ENCODE data around the gene PDIA2. TPM values are rescaled to one million over a fixed set of nuclear protein-coding genes. Genes with fewer than 3 reads are reported as not detected.

Gene PDIA2
- total RNA-seq, 1 experiment from 2014 or later = not detected

GRCh38 chr16:249431-249830 lies 33.5 kb upstream of the PDIA2 start:
- Histone ChIP-seq H3K9me3 (ENCODE audit: low read depth, low read length, poor library complexity, severe bottlenecking) (no peaks in the 10 kb centered on the region), H3K4me1 (ENCODE audit: insufficient read depth, low read length, poor library complexity, severe bottlenecking) (no peaks in the 10 kb centered on the region), H3K4me3 (ENCODE audit: low read depth, low read length, poor library complexity, severe bottlenecking) (no peak overlapping the region), H3K36me3 (ENCODE audit: insufficient read depth, low read length, poor library complexity, severe bottlenecking) (peaks cover 3% of the 10 kb centered on the region), H3K27me3 (replicated peaks; ENCODE audit: insufficient read depth, low read depth, low read length, poor library complexity) (no peaks in the 10 kb centered on the region), H3K27ac (ENCODE audit: low read depth, low read length, poor library complexity, severe bottlenecking) (no peak overlapping the region)
- ChIA-PET CTCF (no interaction called here), POLR2A (ENCODE audit: low non-redundant PET) (no interaction called here)
- DNase-seq (ENCODE audit: low spot score) = no peak
- no peak for TF ChIP-seq CTCF (conservative IDR thresholded peaks at IDR 0.05; ENCODE audit: low read depth, low read length)
- no peak for TF ChIP-seq EZH2 (IDR thresholded peaks at IDR 0.05; ENCODE audit: borderline replicate concordance, low read depth, low read length, poor library complexity, severe bottlenecking)
- no TSS peak for BruUV-seq (replicated peaks)
- intact Hi-C loops (cut with micrococcal nuclease; ENCODE audit: unreplicated experiment) = no loop called here

- BruUV-seq (replicated peaks) = no TSS peak
- ChIA-PET CTCF (interaction anchor here (0.6 kb wide), 1 partner anchor 140 kb away, joined by 9 read pairs; no protein-coding TSS in a partner anchor), POLR2A (ENCODE audit: low non-redundant PET) (interaction anchor here (0.7 kb wide), 1 partner anchor 438 kb away, joined by 3 read pairs; the partner anchor contains the start of gene WDR24)
- Histone ChIP-seq H3K27ac (ENCODE audit: low read depth, low read length, poor library complexity, severe bottlenecking) (no peak overlapping the region), H3K9me3 (ENCODE audit: low read depth, low read length, poor library complexity, severe bottlenecking) (no peaks in the 10 kb centered on the region), H3K27me3 (replicated peaks; ENCODE audit: insufficient read depth, low read depth, low read length, poor library complexity) (no peaks in the 10 kb centered on the region), H3K4me3 (ENCODE audit: low read depth, low read length, poor library complexity, severe bottlenecking) (no peak overlapping the region), H3K4me1 (ENCODE audit: insufficient read depth, low read length, poor library complexity, severe bottlenecking) (no peaks in the 10 kb centered on the region), H3K36me3 (ENCODE audit: insufficient read depth, low read length, poor library complexity, severe bottlenecking) (peaks cover 6% of the 10 kb centered on the region)
- TF ChIP-seq CTCF (conservative IDR thresholded peaks at IDR 0.05; ENCODE audit: low read depth, low read length) = no peak
- TF ChIP-seq EZH2 (IDR thresholded peaks at IDR 0.05; ENCODE audit: borderline replicate concordance, low read depth, low read length, poor library complexity, severe bottlenecking) = no peak
- DNase-seq (ENCODE audit: low spot score) = no peak
- intact Hi-C loops (cut with micrococcal nuclease; ENCODE audit: unreplicated experiment) = no loop called here
Measured at GRCh38 chr16:252366-253337, 30.3 kb upstream of the PDIA2 start.

- no peak overlapping the region for H3K27ac ChIP-seq (ENCODE audit: low read depth, low read length, poor library complexity, severe bottlenecking)
- no peaks in the 10 kb centered on the region for H3K4me1 ChIP-seq (ENCODE audit: insufficient read depth, low read length, poor library complexity, severe bottlenecking)
- H3K36me3 ChIP-seq (ENCODE audit: insufficient read depth, low read length, poor library complexity, severe bottlenecking) = peaks cover 6% of the 10 kb centered on the region
- no peak for DNase-seq (ENCODE audit: low spot score)
- POLR2A ChIA-PET (ENCODE audit: low non-redundant PET) = no interaction called here
- TF ChIP-seq EZH2 (IDR thresholded peaks at IDR 0.05; ENCODE audit: borderline replicate concordance, low read depth, low read length, poor library complexity, severe bottlenecking) = no peak
- TF ChIP-seq CTCF (conservative IDR thresholded peaks at IDR 0.05; ENCODE audit: low read depth, low read length) = no peak
- intact Hi-C loops (cut with micrococcal nuclease; ENCODE audit: unreplicated experiment) = no loop called here
- CTCF ChIA-PET = no interaction called here
- no peaks in the 10 kb centered on the region for H3K9me3 ChIP-seq (ENCODE audit: low read depth, low read length, poor library complexity, severe bottlenecking)
- H3K27me3 ChIP-seq (replicated peaks; ENCODE audit: insufficient read depth, low read depth, low read length, poor library complexity) = no peaks in the 10 kb centered on the region
- BruUV-seq (replicated peaks) = no TSS peak
- H3K4me3 ChIP-seq (ENCODE audit: low read depth, low read length, poor library complexity, severe bottlenecking) = no peak overlapping the region
Measured at GRCh38 chr16:253833-254232, 29.1 kb upstream of the PDIA2 start.

All from A673 (cell line).